Subcutaneous adipose tissue (tissue), 4 donors: ENCODE measurements around the gene RRAS2. TPM values are rescaled to one million over a fixed set of nuclear protein-coding genes. Genes with fewer than 3 reads are reported as not detected.

ENCODE experiments used
- total RNA-seq, 4 donors: library from RNA; depleted of rRNA; stranded (reverse); fragments of >200 nt; gene quantifications; one replicate each; pipeline ENCODE4 v1.1.0, GENCODE V29; 2016
- TF ChIP-seq, protein P1 (sequence below): fragments of 450-650 bp; IDR thresholded peaks from one replicate; pipeline ENCODE4 v1.5.1; 2016; ENCODE audit warnings: low read depth, mild to moderate bottlenecking, control low read depth, antibody characterized with exemption, moderate library complexity

Gene RRAS2
- total RNA-seq, 4 donors from 2014 or later: 56.9 to 95.4 (median 64.6) TPM

DNA sequence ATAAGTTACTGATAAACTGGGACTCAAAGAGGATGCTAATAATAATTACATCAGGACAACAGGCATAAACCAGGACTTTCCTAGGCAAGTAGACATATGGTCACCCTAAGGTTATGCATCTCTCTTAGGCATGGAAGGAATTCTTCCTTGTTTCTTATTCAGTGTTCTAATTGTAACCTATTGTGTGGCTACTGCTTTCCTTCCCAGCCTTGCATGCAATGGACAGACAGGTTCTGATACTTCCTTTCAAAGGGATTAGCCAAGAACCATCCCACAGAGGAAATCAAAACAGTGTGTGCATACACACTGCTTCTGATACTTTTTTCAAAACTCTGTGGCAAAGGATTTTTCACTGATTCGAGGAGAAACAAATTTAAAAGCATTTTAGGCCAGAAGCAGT lies 48.3 kb downstream of the RRAS2 start:
- TF ChIP-seq, protein P1, sequence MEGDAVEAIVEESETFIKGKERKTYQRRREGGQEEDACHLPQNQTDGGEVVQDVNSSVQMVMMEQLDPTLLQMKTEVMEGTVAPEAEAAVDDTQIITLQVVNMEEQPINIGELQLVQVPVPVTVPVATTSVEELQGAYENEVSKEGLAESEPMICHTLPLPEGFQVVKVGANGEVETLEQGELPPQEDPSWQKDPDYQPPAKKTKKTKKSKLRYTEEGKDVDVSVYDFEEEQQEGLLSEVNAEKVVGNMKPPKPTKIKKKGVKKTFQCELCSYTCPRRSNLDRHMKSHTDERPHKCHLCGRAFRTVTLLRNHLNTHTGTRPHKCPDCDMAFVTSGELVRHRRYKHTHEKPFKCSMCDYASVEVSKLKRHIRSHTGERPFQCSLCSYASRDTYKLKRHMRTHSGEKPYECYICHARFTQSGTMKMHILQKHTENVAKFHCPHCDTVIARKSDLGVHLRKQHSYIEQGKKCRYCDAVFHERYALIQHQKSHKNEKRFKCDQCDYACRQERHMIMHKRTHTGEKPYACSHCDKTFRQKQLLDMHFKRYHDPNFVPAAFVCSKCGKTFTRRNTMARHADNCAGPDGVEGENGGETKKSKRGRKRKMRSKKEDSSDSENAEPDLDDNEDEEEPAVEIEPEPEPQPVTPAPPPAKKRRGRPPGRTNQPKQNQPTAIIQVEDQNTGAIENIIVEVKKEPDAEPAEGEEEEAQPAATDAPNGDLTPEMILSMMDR: no peak

DNA sequence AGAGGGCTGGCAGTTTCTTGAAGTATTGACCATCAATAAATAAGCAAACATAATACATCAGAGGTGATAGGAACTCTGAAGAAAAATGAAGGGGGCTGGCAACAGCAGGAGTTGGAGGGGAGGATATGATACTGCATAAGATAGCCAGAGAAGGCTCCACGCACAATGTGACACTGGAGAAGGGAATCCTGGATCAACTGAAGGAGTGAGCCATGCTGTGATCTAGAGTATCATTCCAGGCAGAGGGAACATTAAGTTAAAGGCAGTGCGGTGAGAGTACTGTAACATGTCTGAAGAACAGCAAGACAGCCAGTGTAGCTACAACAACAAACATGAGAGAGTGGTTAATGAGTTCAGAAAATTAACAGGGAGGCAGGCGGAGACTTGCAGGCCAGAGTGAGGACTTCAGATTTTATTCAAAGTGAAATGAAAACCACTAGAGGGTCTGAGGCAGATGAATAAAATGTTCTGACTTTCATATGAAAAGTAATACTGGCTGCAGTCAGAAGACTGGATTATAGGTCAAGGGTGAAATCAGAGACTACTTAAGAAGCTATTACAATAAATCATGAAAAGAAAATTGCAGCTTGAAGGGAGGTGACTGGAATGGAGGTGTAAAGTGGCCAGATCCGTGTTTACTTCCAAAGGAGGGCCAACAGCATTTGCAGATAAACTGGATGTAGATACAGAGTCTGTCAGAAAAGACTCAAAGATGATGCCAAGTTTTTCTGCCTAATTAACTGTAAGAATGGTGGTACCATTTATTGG lies 49.4 kb downstream of the RRAS2 start:
- TF ChIP-seq, protein P1: no peak

DNA sequence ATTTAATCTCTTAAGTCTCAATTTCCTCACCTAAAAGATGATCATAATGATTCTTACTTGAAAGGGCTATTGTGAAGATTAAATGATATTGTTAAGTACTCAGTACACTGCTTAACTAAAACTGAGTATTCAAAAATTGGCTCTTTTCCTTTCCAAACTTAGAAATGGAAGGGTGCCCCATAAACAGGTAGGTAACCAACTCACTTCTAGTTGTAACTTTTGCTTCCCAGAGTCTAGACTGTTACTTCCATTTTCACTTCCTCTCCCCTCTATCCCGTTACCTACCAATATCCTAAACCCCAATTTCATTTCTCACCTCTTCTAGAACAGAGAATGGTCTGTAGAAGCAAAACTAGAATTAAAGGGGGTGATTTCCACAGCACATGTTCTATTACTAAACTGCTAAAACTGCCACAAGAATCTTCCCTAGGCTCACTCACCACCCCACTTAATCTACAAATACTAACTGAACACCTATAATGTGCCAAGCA lies 50.0 kb downstream of the RRAS2 start:
- TF ChIP-seq, protein P1: no peak

DNA sequence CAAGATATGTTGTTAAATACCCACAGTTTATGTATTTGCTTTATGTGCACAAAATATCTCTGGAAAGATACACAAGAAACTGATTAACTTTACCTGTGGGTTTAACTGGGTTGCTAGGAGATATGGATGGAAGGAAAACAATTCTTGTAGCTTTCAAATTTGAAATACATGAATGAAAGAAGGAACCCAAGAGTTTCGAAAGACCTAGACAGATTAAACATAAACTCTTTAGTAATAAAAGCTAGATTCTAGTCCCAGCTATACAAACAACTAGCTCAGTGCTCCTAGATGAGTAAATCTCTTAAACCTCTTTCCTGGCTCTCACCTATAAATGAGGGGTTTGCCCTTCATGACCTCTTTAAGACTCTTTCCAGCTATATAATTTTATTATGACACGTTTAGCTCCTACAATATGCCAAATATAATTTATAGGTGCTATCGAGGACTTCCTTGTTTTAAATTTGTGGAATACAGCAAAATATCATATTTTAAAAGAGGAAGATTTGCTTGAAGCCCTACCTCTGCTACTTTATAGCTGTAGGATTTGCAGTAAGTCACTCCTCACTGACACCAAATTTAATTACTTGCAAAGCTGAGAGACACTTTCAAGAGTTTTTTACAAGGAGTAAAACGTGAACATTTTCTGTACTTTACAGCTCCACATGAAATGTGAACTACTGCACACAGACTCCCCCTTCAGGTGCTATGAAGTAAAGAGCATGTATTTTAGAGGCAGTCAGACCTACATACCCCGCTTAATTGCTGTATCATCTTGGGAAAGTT lies 50.7 kb downstream of the RRAS2 start:
- TF ChIP-seq, protein P1: no peak

DNA sequence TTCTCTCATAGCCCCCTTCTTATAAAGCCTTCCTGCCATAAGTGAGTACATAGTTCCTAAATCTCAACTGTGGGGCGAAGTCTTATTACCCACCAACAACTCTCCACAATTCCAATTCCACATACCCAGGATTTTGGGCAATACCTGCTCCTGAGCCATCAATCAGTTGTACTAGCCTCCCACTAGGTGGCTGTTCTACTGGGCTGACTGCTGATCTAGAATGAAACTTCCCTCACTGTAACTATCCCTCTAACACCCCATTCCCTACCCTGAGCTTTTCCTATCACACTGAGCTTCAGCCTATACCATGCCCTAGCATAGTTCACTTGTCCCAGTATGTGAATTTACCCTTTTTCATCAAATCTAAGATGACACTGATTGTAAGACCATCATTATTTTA lies 52.5 kb downstream of the RRAS2 start:
- TF ChIP-seq, protein P1: no peak

DNA sequence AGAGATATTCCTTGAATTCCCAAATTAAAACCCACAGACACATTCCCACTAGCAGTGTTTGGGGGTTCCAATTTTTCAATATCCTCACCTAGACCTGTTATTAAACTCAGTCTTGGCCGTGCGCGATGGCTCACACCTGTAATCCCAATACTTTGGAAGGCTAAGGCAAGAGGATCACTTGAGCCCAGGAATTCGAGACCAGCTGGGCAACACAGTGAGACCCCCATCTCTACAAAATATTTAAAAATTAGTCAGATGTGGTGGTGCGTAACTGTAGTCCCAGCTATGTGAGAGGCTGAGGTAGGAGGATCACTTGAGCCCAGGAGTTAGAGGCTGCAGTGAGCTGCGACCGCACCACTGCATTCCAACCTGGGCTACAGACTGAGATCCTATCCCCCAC lies 53.3 kb downstream of the RRAS2 start:
- TF ChIP-seq, protein P1: no peak

DNA sequence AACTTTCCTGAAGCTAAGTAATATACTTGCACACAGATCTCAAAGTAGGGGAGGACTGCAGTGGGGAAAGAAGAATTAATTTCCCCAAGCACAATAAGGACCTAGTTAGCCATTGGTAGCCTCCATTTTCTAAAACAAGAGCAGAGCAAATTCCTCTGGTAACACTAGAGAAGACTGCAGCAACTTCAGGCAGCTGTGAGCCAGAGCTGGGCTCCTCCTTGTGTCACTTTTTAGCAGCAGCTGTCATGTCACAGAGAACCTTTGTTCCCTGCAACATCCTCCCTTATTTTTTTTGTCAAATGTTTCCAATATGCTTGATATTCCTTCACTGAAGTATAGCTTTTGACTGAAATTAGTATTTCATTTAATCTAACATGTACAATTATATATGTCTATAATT lies 54.4 kb downstream of the RRAS2 start:
- TF ChIP-seq, protein P1: no peak
